ENCODE data around the gene SAP30L. TPM values are rescaled to one million over a fixed set of nuclear protein-coding genes. Genes with fewer than 3 reads are reported as not detected.

Gene SAP30L
- total and polyA plus RNA-seq, 10 donors: 17.4 to 43.5 (median 34.0) TPM

DNA sequence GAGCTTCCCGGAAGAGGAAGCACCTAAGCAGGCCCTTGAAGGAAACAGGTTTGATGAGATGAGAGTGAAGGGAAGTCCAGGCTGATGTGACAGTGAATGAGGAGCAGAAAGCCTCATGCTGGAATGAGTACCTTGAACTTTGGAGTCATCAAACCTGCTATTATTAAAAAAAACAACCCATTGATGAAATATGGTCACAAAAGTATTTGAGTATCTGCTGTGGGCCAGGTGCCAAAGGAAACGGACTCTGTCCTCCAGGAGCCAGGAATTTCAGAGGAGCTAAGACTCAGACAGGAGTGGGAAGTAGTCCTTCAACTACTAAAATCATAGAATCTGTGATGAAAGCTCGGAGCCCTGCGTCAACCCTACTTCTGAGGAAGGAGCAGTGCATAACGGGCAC lies 20.4 kb downstream of the SAP30L start:
- DNase-seq: no peak
- no peaks in the 10 kb centered on the region for H3K9me3 ChIP-seq
- H3K4me3 ChIP-seq: no peak overlapping the region
- H3K27ac ChIP-seq: peak overlapping the region in 2 of 8 donors; percentile 11 to 38
- TF ChIP-seq POLR2AphosphoS5 (IDR thresholded peaks at IDR 0.05): no peak
- TF ChIP-seq POLR2A (IDR thresholded peaks at IDR 0.05): no peak
- TF ChIP-seq, protein P1, sequence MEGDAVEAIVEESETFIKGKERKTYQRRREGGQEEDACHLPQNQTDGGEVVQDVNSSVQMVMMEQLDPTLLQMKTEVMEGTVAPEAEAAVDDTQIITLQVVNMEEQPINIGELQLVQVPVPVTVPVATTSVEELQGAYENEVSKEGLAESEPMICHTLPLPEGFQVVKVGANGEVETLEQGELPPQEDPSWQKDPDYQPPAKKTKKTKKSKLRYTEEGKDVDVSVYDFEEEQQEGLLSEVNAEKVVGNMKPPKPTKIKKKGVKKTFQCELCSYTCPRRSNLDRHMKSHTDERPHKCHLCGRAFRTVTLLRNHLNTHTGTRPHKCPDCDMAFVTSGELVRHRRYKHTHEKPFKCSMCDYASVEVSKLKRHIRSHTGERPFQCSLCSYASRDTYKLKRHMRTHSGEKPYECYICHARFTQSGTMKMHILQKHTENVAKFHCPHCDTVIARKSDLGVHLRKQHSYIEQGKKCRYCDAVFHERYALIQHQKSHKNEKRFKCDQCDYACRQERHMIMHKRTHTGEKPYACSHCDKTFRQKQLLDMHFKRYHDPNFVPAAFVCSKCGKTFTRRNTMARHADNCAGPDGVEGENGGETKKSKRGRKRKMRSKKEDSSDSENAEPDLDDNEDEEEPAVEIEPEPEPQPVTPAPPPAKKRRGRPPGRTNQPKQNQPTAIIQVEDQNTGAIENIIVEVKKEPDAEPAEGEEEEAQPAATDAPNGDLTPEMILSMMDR (IDR thresholded peaks at IDR 0.05 in 8 of 11, conservative IDR thresholded peaks at IDR 0.05 in 3 of 11): no peak
- intact Hi-C loops (cut with DNase I; ENCODE audit: low total_unique reads): no loop called here
- H3K4me1 ChIP-seq: peaks cover 0 to 16% (median 4%) of the 10 kb centered on the region in 6 donors
- H3K27me3 ChIP-seq (replicated peaks in 1 of 7): peaks cover 0 to 47% (median 16%) of the 10 kb centered on the region in 7 donors
- WGBS, 5 donors: 78 to 86% (median 84%) methylated on average over 5 of the region's 5 CpGs
- peaks cover 0 to 16% (median 0%) of the 10 kb centered on the region in 6 donors for H3K36me3 ChIP-seq

- peaks cover 0 to 52% (median 22%) of the 10 kb centered on the region in 7 donors for H3K27me3 ChIP-seq (replicated peaks in 1 of 7)
- peaks cover 0 to 18% (median 5%) of the 10 kb centered on the region in 6 donors for H3K4me1 ChIP-seq
- intact Hi-C loops (cut with DNase I; ENCODE audit: low total_unique reads): no loop called here
- no peak overlapping the region for H3K4me3 ChIP-seq
- WGBS, 5 donors: 81 to 94% (median 86%) methylated on average over 5 of the region's 5 CpGs
- no peak for DNase-seq
- H3K36me3 ChIP-seq: peaks cover 0 to 10% (median 0%) of the 10 kb centered on the region in 6 donors
- H3K27ac ChIP-seq: no peak overlapping the region
- no peaks in the 10 kb centered on the region for H3K9me3 ChIP-seq
- no peak for TF ChIP-seq POLR2A (IDR thresholded peaks at IDR 0.05)
- TF ChIP-seq POLR2AphosphoS5 (IDR thresholded peaks at IDR 0.05): no peak
- TF ChIP-seq, protein P1 (IDR thresholded peaks at IDR 0.05 in 8 of 11, conservative IDR thresholded peaks at IDR 0.05 in 3 of 11): no peak
These were observed 20.9 kb downstream of the SAP30L start for GRCh38 chr5:154466671-154467070.

DNA sequence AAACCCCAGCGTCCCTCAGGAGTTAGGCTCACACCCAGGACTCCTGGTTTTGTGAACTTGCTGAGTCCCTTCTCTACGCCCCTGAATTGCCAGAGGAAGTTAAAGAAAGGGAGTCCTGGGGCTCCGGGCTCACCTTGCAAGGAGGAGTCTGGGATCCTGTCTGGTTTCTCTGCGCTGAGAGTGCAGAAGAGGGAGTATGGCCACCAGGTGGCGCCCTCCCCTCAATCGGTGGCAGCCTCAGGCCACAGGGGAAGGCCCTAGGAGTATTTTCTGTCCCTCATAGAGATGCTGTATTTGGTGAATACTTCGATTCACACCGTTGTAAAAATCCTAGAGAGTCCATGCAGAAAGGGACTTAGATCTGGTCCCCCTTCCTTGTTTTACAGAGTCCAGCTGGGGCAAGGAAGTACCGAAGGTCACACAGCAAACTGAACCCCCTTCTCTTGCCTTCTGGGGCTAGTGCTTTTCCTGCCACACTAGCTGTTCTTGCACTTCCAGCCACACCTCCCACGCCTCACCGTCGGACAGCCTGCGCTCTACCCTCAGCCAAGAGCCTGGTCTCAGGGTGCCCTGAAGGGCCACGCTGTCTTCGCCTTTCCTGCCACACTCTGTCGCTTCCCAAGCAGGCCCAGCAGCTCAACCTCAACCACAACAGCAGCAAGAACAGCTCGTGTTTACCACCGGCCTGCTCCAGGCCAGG lies 22.0 kb downstream of the SAP30L start:
- Histone ChIP-seq H3K36me3 (peaks cover 0 to 5% (median 0%) of the 10 kb centered on the region in 6 donors), H3K9me3 (no peaks in the 10 kb centered on the region), H3K4me3 (no peak overlapping the region), H3K4me1 (peaks cover 0 to 21% (median 6%) of the 10 kb centered on the region in 6 donors), H3K27ac (no peak overlapping the region), H3K27me3 (replicated peaks in 1 of 7) (peaks cover 0 to 63% (median 33%) of the 10 kb centered on the region in 7 donors)
- TF ChIP-seq POLR2A (IDR thresholded peaks at IDR 0.05) (no peak), POLR2AphosphoS5 (IDR thresholded peaks at IDR 0.05) (peak in 1 of 3 donors; percentile 22)
- TF ChIP-seq, protein P1 (IDR thresholded peaks at IDR 0.05 in 8 of 11, conservative IDR thresholded peaks at IDR 0.05 in 3 of 11): peak; percentile 28 to 95 (median 88)
- intact Hi-C loops (cut with DNase I; ENCODE audit: low total_unique reads): loop anchor here (2.0 kb wide), 1 partner anchor 143 kb away; no protein-coding TSS in a partner anchor
- 38 to 49% (median 43%) methylated on average over 15 to 18 of the region's 18 CpGs for WGBS, 5 donors
- DNase-seq: peak; percentile 94

DNA sequence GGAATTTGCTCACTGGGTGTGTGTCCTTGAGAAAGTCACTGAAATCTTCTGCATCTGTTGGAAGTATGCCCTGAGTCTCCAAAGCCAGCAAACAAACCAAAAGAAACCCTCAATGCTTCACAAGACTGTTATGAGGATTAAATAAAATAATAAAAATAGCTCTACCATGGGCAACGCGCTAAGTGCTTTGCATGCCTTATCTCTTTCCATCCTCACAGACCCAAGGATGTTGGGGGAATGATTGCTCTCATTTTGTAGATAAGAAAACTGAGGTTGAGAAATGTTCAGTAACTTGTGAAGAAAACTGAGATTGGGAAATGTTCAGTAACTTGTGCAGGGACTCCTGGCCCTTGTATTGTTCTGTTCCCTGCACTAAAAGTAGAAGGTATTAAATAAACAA lies 24.3 kb downstream of the SAP30L start:
- intact Hi-C loops (cut with DNase I; ENCODE audit: low total_unique reads): no loop called here
- no peak for DNase-seq
- H3K27me3 ChIP-seq (replicated peaks in 1 of 7): peaks cover 4 to 86% (median 56%) of the 10 kb centered on the region in 7 donors
- WGBS, 5 donors: 45 to 63% (median 49%) methylated on average over 2 of the region's 2 CpGs
- H3K4me3 ChIP-seq: no peak overlapping the region
- no peak for TF ChIP-seq POLR2A (IDR thresholded peaks at IDR 0.05)
- no peak for TF ChIP-seq POLR2AphosphoS5 (IDR thresholded peaks at IDR 0.05)
- TF ChIP-seq, protein P1 (IDR thresholded peaks at IDR 0.05 in 8 of 11, conservative IDR thresholded peaks at IDR 0.05 in 3 of 11): no peak
- no peak overlapping the region for H3K27ac ChIP-seq
- no peaks in the 10 kb centered on the region for H3K9me3 ChIP-seq
- H3K36me3 ChIP-seq: no peaks in the 10 kb centered on the region
- peaks cover 3 to 44% (median 28%) of the 10 kb centered on the region in 6 donors for H3K4me1 ChIP-seq
